CD4-positive, alpha-beta T cell treated with Interleukin-10 for 1 hour (primary cell): ENCODE data around the gene SLC9A1.

ENCODE experiments used
- DNase-seq: peaks from one replicate; pipeline ENCODE4 v3.0.0-alpha.2; 2020

The SLC9A1 gene

DNA sequence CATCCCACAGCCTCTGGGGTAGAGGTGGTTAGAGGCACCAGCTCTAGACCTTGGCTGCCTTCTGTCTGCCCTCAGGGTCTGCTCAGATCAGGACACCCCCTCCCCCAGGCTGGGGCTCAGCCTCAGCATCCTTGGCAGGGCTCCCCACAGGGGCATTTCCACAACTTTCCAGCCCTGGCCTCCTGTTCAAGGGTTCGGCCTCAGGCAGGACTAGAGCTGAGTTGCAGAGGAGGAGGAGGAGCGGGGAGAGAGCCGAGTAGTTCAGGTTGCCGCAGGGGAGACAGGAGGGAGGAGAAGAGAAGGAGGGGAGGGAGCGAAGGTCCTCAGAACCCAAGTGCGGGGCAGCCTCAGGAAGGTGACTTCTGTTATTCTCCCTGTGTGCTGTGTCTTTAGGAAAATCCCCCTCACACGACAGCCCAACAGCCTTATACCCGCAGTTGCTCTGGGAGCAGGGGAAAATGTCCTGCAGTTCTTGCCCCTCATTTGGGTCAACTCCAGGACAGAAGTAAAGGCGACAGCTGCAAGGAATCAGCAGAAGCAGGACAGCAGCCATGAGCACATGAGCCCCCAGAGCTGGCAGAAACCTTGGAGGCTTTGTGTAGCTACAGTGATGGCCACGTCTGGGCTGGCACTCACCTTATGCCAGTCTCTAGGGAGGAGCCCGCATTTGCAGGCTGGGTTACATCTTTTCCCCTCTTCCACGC, 95.8 kb downstream of the SLC9A1 start:
- DNase-seq = no peak

- DNase-seq = no peak
These were observed 96.9 kb downstream of the SLC9A1 start for GRCh38 chr1:27057801-27058625.

DNA sequence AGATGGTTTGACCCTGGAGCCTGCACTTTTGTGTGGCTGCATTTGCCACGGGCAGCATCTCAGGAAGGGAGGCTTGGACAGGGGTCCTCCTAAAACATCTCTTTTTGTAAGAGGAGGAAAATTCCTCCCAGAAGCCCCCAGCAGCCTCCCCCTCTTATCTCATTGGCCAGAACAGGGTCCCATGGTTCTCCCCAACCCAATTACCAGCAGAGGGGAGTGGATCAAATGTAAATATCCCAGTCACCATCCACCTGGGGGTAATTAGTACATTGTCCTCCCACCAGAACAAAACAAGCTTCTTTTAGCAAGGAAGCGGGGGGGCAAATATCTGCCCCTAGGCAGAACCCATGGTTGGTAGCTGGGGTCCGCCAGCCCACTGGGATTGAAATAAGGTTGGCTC, 97.5 kb downstream of the SLC9A1 start:
- no peak for DNase-seq

DNA sequence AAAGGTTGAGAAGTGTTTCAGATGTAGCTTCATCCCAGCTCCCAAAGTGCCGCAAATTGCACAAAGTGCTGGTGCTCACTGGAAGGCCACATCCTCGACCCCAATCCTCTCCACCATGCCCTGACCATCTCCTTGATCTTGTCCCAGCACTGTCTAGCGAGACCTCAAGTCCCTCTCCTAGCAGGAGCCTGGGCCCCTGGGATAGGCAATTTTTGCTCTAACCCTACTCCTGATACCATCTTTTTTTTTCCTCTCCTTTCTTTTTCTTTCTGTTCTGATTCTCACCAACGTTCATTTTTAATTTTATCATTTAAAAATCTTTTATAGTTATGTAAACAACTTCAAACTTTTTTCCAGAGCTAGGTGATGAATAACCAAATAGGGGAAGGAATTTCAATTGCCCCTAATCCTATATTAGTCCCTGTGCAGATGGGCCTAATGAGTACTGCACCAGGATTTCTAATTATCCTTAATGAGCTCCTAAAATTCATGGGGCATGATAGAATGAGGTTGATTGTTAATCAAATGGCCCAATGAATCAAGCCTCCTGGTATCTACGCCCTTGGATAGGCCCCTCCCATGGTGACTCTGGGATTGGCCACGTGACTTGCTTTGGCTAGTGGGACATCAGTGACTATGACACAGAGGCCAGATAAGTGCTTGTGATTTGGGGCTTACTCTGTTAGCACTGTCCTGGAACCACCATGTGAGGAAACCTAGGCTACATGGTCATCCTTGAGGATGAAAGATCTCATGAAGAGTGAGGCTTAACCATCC, 100.8 kb downstream of the SLC9A1 start:
- DNase-seq = no peak

- no peak for DNase-seq
These were observed 102.4 kb downstream of the SLC9A1 start for GRCh38 chr1:27052527-27052926.

- no peak for DNase-seq
These were observed 105.3 kb downstream of the SLC9A1 start for GRCh38 chr1:27049607-27050006.

GRCh38 chr1:27049100-27049499, 105.8 kb downstream of the SLC9A1 start:
- DNase-seq = no peak
